HepG2 (cell line): ENCODE data around the gene STS. TPM values are rescaled to one million over a fixed set of nuclear protein-coding genes. Genes with fewer than 3 reads are reported as not detected.

Experiments used
- ATAC-seq: fragments of 200-7000 bp; cut with Tn5 transposase; 3 replicates; pipeline ENCODE4 v1.9.1; 2020; ENCODE audit warnings: mild to moderate bottlenecking, moderate library complexity
- BruUV-seq: library from RNA; stranded (reverse); fragments of 400-500 nt; replicated peaks from 2 replicates; lab custom pipeline; 2021; lab: Mats Ljungman, UMichigan
- CTCF ChIA-PET: fragments of 300-600 bp; formaldehyde crosslinking; extraction: SDS; loops from one replicate; lab custom pipeline; 2021; ENCODE audit warnings: low total read pairs, inconsistent platforms, low intra/inter-chr PET ratio; lab: Yijun Ruan, JAX
- POLR2A ChIA-PET: fragments of 350-600 bp; sonication (Branson Sonifier 250); formaldehyde crosslinking; loops from one replicate; lab custom pipeline; 2020; ENCODE audit warnings: antibody characterized with exemption, inconsistent platforms; lab: Yijun Ruan, JAX
- DNase-seq: peaks from one replicate; pipeline ENCODE4 v3.0.0-alpha.2; 2015; ENCODE audit warnings: low spot score
- FAIRE-seq: peaks from 3 replicates; lab custom pipeline; 2011; peaks lifted over from hg19 to GRCh38; lab: Jason Lieb, UNC
- H2AFZ ChIP-seq: one replicate; pipeline ENCODE4 v1.6.1; 2011; ENCODE audit warnings: low read length, inconsistent platforms
- H3K27ac ChIP-seq: fragments of 300-600 bp; 3 replicates; pipeline ENCODE4 v1.8.0; 2011; ENCODE audit warnings: mixed run types, mild to moderate bottlenecking, mixed read lengths, low read length, inconsistent platforms; ENCODE audit not compliant: insufficient read depth; ENCODE audit errors: extremely low read length
- H3K27me3 ChIP-seq, 2 experiments: fragments of 200-600 bp in 1 of 2; 2 replicates in 1 of 2; 3 replicates in 1 of 2; pipeline versions ENCODE4 v1.6.0 to v1.8.0; 2011; ENCODE audit warnings: low read length in 2 of 2, mild to moderate bottlenecking in 2 of 2, moderate library complexity in 2 of 2, inconsistent platforms in 1 of 2; ENCODE audit not compliant: insufficient read depth in 2 of 2, control insufficient read depth in 1 of 2
- H3K36me3 ChIP-seq, 2 experiments: fragments of 200-600 bp in 1 of 2; replicated peaks in 1 of 2; 2 replicates in 1 of 2; 3 replicates in 1 of 2; pipeline versions ENCODE4 v1.5.1 to v1.8.0; 2011; ENCODE audit warnings: low read length in 2 of 2, inconsistent platforms in 1 of 2; ENCODE audit not compliant: insufficient read depth in 2 of 2, control insufficient read depth in 1 of 2
- H3K4me1 ChIP-seq: 2 replicates; pipeline ENCODE4 v1.5.1; 2012; ENCODE audit warnings: low read length, inconsistent platforms; ENCODE audit not compliant: insufficient read depth
- H3K4me2 ChIP-seq: 2 replicates; pipeline ENCODE4 v1.6.0; 2011; ENCODE audit warnings: low read depth, low read length, inconsistent platforms
- H3K4me3 ChIP-seq, 3 experiments: fragments of 200-600 bp in 1 of 3; sonication (generic), shearing (Covaris generic) in 1 of 3; replicated peaks in 1 of 3; 2 replicates each; pipeline ENCODE4 v1.5.1; 2011 to 2016; ENCODE audit warnings: low read length in 3 of 3, inconsistent platforms in 2 of 3, low read depth in 2 of 3, mild to moderate bottlenecking in 2 of 3, control low read depth in 1 of 3, mixed read lengths in 1 of 3; ENCODE audit not compliant: insufficient read depth in 1 of 3
- H3K79me2 ChIP-seq: one replicate; pipeline ENCODE4 v1.6.1; 2011; ENCODE audit warnings: low read length, inconsistent platforms; ENCODE audit not compliant: insufficient read depth
- H3K9ac ChIP-seq: 2 replicates; pipeline ENCODE4 v1.6.0; 2011; ENCODE audit warnings: mild to moderate bottlenecking, low read depth, low read length, inconsistent platforms; ENCODE audit not compliant: insufficient read depth
- H3K9me3 ChIP-seq: 2 replicates; pipeline ENCODE4 v1.5.1; 2012; ENCODE audit warnings: mild to moderate bottlenecking, low read length
- H4K20me1 ChIP-seq: 2 replicates; pipeline ENCODE4 v1.6.0; 2011; ENCODE audit warnings: inconsistent platforms, mild to moderate bottlenecking, low read length, moderate library complexity; ENCODE audit not compliant: insufficient read depth
- ARID4A ChIP-seq: sonication (generic); formaldehyde crosslinking; IDR thresholded peaks from 2 replicates; pipeline ENCODE4 v1.5.0; 2020; ENCODE audit warnings: mild to moderate bottlenecking, missing genetic modification reagents, borderline replicate concordance
- CCDC6 ChIP-seq: sonication (generic); formaldehyde crosslinking; IDR thresholded peaks from 2 replicates; pipeline ENCODE4 v1.8.1; 2022; ENCODE audit warnings: mild to moderate bottlenecking, missing genetic modification reagents, moderate library complexity
- ZNF557 ChIP-seq: sonication (generic); formaldehyde crosslinking; IDR thresholded peaks from 2 replicates; pipeline ENCODE4 v1.4.0; 2020; ENCODE audit warnings: missing genetic modification reagents
- ZNF768 ChIP-seq: sonication (generic); formaldehyde crosslinking; IDR thresholded peaks from 2 replicates; pipeline ENCODE4 v1.4.0; 2020; ENCODE audit warnings: missing genetic modification reagents
- ZNF784 ChIP-seq: sonication (generic); formaldehyde crosslinking; IDR thresholded peaks from 2 replicates; pipeline ENCODE4 v1.5.1; 2020; ENCODE audit warnings: missing genetic modification reagents, mild to moderate bottlenecking, borderline replicate concordance
- ZZZ3 ChIP-seq: sonication (generic); formaldehyde crosslinking; IDR thresholded peaks from 2 replicates; pipeline ENCODE4 v1.4.0; 2020; ENCODE audit warnings: missing genetic modification reagents, mild to moderate bottlenecking, borderline replicate concordance
- WGBS: methylation state at CpG from one replicate; pipeline ENCODE4 v1.1.6; 2017; ENCODE audit warnings: low lambda C conversion rate; 5-methylcytosine and 5-hydroxymethylcytosine counted together
- in situ Hi-C: cut with HindIII; loops from 2 replicates; pipeline ENCODE4 v1.10.0; 2017; ENCODE audit warnings: low pct_unique_long_range_greater_than_20kb; ENCODE audit not compliant: extremely low pct_ligation_motif_present
- intact Hi-C: fragments of 100-400 bp; cut with micrococcal nuclease; formaldehyde crosslinking; loops from one replicate; pipeline ENCODE4 v1.10.0; 2022; ENCODE audit not compliant: unreplicated experiment
- polyA plus RNA-seq, 8 experiments: library from polyadenylated mRNA; depleted of rRNA in 3 of 8; stranded (reverse) in 7 of 8; unstranded in 1 of 8; fragments of >200 nt; fragmentation: Illumina TruSeq in 4 of 8; extraction: Trizol in 4 of 8; gene quantifications; 2 replicates each; pipeline versions ENCODE4 v1.2.1 to v1.2.3, GENCODE V29; 2011 to 2016; ENCODE audit warnings: low read depth in 4 of 8, missing spikeins in 1 of 8, mixed read lengths in 1 of 8; ENCODE audit not compliant: insufficient read depth in 1 of 8
- total RNA-seq, 5 experiments: library from RNA; depleted of rRNA; stranded (reverse); fragments of >200 nt; fragmentation: Illumina TruSeq; extraction: Trizol; gene quantifications; 2 replicates each; pipeline ENCODE4 v1.2.3, GENCODE V29; 2016; ENCODE audit warnings: low read depth in 1 of 5

STS gene
- total and polyA plus RNA-seq, 2 of the 13 experiments (the other 11 are each of a cell fraction or from before 2014, with no cell fraction given) = 0.87 to 1.5 TPM

- H3K4me1 ChIP-seq = peaks cover 19% of the 10 kb centered on the region
- 0 out of 2 replicates have a peak, but pooled peaks have one; percentile 1 for TF ChIP-seq CCDC6 (CRISPR knock-in tag)
- TF ChIP-seq ZNF557 (CRISPR knock-in tag) = no peak
- TF ChIP-seq ZNF768 (CRISPR knock-in tag) = peak; percentile 66; the same call in 1 of the 2 replicates
- no peak for TF ChIP-seq ZZZ3 (CRISPR knock-in tag)
- TF ChIP-seq ARID4A (CRISPR knock-in tag) = 0 out of 2 replicates have a peak, but pooled peaks have one; percentile 7
- no peak for TF ChIP-seq ZNF784
- no peaks in the 10 kb centered on the region for H4K20me1 ChIP-seq
- no peaks in the 10 kb centered on the region for H3K36me3 ChIP-seq
- no peak for DNase-seq
- intact Hi-C loops (no loop called here), in situ Hi-C loops (no loop called here)
- H3K4me3 ChIP-seq = peak overlapping the region; percentile 58 to 83 (median 79); a peak in 5 of 6 replicates
- H3K9ac ChIP-seq = peak overlapping the region; percentile 71
- peak overlapping the region; percentile 66 for H3K27ac ChIP-seq
- peaks cover 4% of the 10 kb centered on the region for H3K79me2 ChIP-seq
- 70% methylated on average over 3 of the region's 13 CpGs for WGBS
- H3K4me2 ChIP-seq = peak overlapping the region; percentile 80
- no TSS peak for BruUV-seq
- no peak overlapping the region for H2AFZ ChIP-seq
- ChIA-PET POLR2A (interaction anchor here (0.7 to 1.0 kb wide), 3 partner anchors 15 to 352 kb away, joined by 3 to 5 read pairs (median 4); no protein-coding TSS in a partner anchor), CTCF (no interaction called here)
- no peaks in the 10 kb centered on the region for H3K9me3 ChIP-seq
- peak; percentile 34 for FAIRE-seq
- ATAC-seq = peak; percentile 50
- no peaks in the 10 kb centered on the region; a peak in 1 of 5 replicates for H3K27me3 ChIP-seq
These were observed 654 bp upstream of the STS start for GRCh38 chrX:7146703-7147412.
